Urinary bladder (tissue), 4 donors: Measurements from ENCODE around the gene PAPOLA. TPM values are rescaled to one million over a fixed set of nuclear protein-coding genes. Genes with fewer than 3 reads are reported as not detected.

Experiments used
- DNase-seq: peaks from one replicate; pipeline ENCODE4 v3.0.0-alpha.2; 2015; ENCODE audit errors: extremely low spot score
- H3K27ac ChIP-seq: one replicate; pipeline ENCODE4 v1.5.1; 2013; ENCODE audit warnings: low read depth, mild to moderate bottlenecking, moderate library complexity
- H3K36me3 ChIP-seq: one replicate; pipeline ENCODE4 v1.6.1; 2013; ENCODE audit warnings: mild to moderate bottlenecking, moderate library complexity; ENCODE audit not compliant: insufficient read depth
- H3K4me1 ChIP-seq: one replicate; pipeline ENCODE4 v1.6.1; 2013; ENCODE audit warnings: mild to moderate bottlenecking, moderate library complexity; ENCODE audit not compliant: insufficient read depth
- H3K4me3 ChIP-seq: one replicate; pipeline ENCODE4 v1.5.1; 2013; ENCODE audit warnings: low read depth, low read length
- whole genome bisulfite sequencing: extraction: QIAGEN DNeasy Blood & Tissue Kit; methylation state at CpG from one replicate; pipeline ENCODE4 v1.1.7; 2013; 5-methylcytosine and 5-hydroxymethylcytosine counted together
- polyA plus RNA-seq: library from polyadenylated mRNA; stranded (reverse); fragments of 200-250 nt; gene quantifications from one replicate; pipeline ENCODE4 v1.2.3, GENCODE V29; 2013
- total RNA-seq: library from RNA; depleted of rRNA; stranded (reverse); fragments of >200 nt; gene quantifications from one replicate; pipeline ENCODE4 v1.2.3, GENCODE V29; 2014
- donor health status: healthy with polysubstance abuse.
- donor health status: healthy.

Gene PAPOLA
- total and polyA plus RNA-seq, 2 donors = 70.6 to 327 TPM

GRCh38 chr14:96580566-96580965 is 78.4 kb downstream of the PAPOLA start:
- no peaks in the 10 kb centered on the region for H3K4me1 ChIP-seq
- DNase-seq = no peak
- H3K4me3 ChIP-seq = no peak overlapping the region
- no peak overlapping the region for H3K27ac ChIP-seq
- 27% methylated on average over 9 of the region's 9 CpGs for WGBS
- no peaks in the 10 kb centered on the region for H3K36me3 ChIP-seq

GRCh38 chr14:96581026-96581425 is 78.8 kb downstream of the PAPOLA start:
- WGBS = 71% methylated on average over 8 of the region's 8 CpGs
- no peaks in the 10 kb centered on the region for H3K36me3 ChIP-seq
- no peaks in the 10 kb centered on the region for H3K4me1 ChIP-seq
- DNase-seq = no peak
- no peak overlapping the region for H3K27ac ChIP-seq
- no peak overlapping the region for H3K4me3 ChIP-seq

- WGBS = 88% methylated on average over 7 of the region's 7 CpGs
Observed at GRCh38 chr14:96581902-96582301, 79.7 kb downstream of the PAPOLA start.

GRCh38 chr14:96582411-96582961 is 80.3 kb downstream of the PAPOLA start:
- no peak for DNase-seq
- no peak overlapping the region for H3K27ac ChIP-seq
- no peaks in the 10 kb centered on the region for H3K36me3 ChIP-seq
- H3K4me3 ChIP-seq = no peak overlapping the region
- WGBS = 78% methylated on average over 12 of the region's 12 CpGs
- no peaks in the 10 kb centered on the region for H3K4me1 ChIP-seq

More at GRCh38 chr14:96581902-96582301, 79.7 kb downstream of the PAPOLA start:
- no peak overlapping the region for H3K4me3 ChIP-seq
- no peaks in the 10 kb centered on the region for H3K36me3 ChIP-seq
- no peak overlapping the region for H3K27ac ChIP-seq
- DNase-seq = no peak
- no peaks in the 10 kb centered on the region for H3K4me1 ChIP-seq

- Histone ChIP-seq H3K36me3 (no peaks in the 10 kb centered on the region), H3K4me1 (no peaks in the 10 kb centered on the region), H3K27ac (no peak overlapping the region), H3K4me3 (no peak overlapping the region)
- no peak for DNase-seq
- 33% methylated on average over 4 of the region's 4 CpGs for WGBS
Observed at GRCh38 chr14:96582995-96583394, 80.8 kb downstream of the PAPOLA start.

GRCh38 chr14:96583569-96584041 is 81.4 kb downstream of the PAPOLA start:
- DNase-seq = no peak
- no peaks in the 10 kb centered on the region for H3K36me3 ChIP-seq
- H3K4me1 ChIP-seq = no peaks in the 10 kb centered on the region
- no peak overlapping the region for H3K27ac ChIP-seq
- WGBS = 71% methylated on average over 10 of the region's 10 CpGs
- H3K4me3 ChIP-seq = no peak overlapping the region

GRCh38 chr14:96584199-96584906 is 82.2 kb downstream of the PAPOLA start:
- no peaks in the 10 kb centered on the region for H3K36me3 ChIP-seq
- DNase-seq = no peak
- 18% methylated on average over 15 of the region's 15 CpGs for WGBS
- H3K4me1 ChIP-seq = no peaks in the 10 kb centered on the region
- H3K27ac ChIP-seq = no peak overlapping the region
- no peak overlapping the region for H3K4me3 ChIP-seq

GRCh38 chr14:96584907-96585671 is 82.9 kb downstream of the PAPOLA start:
- Histone ChIP-seq H3K27ac (no peak overlapping the region), H3K4me3 (no peak overlapping the region), H3K36me3 (no peaks in the 10 kb centered on the region), H3K4me1 (no peaks in the 10 kb centered on the region)
- no peak for DNase-seq
- 70% methylated on average over 20 of the region's 20 CpGs for WGBS

GRCh38 chr14:96585672-96586013 is 83.5 kb downstream of the PAPOLA start:
- Histone ChIP-seq H3K36me3 (no peaks in the 10 kb centered on the region), H3K4me3 (no peak overlapping the region), H3K4me1 (no peaks in the 10 kb centered on the region), H3K27ac (no peak overlapping the region)
- 48% methylated on average over 3 of the region's 3 CpGs for WGBS
- DNase-seq = no peak

- no peak overlapping the region for H3K4me3 ChIP-seq
- 53% methylated on average over 11 of the region's 11 CpGs for WGBS
- H3K4me1 ChIP-seq = no peaks in the 10 kb centered on the region
- no peaks in the 10 kb centered on the region for H3K36me3 ChIP-seq
- H3K27ac ChIP-seq = no peak overlapping the region
- no peak for DNase-seq
Observed at GRCh38 chr14:96586056-96586455, 83.9 kb downstream of the PAPOLA start.

- no peak for DNase-seq
- no peaks in the 10 kb centered on the region for H3K36me3 ChIP-seq
- no peak overlapping the region for H3K27ac ChIP-seq
- 69% methylated on average over 21 of the region's 21 CpGs for WGBS
- no peak overlapping the region for H3K4me3 ChIP-seq
- H3K4me1 ChIP-seq = no peaks in the 10 kb centered on the region
Observed at GRCh38 chr14:96586921-96587822, 85.0 kb downstream of the PAPOLA start.

GRCh38 chr14:96587823-96588385 is 85.7 kb downstream of the PAPOLA start:
- DNase-seq = no peak
- Histone ChIP-seq H3K27ac (no peak overlapping the region), H3K36me3 (no peaks in the 10 kb centered on the region), H3K4me1 (no peaks in the 10 kb centered on the region), H3K4me3 (no peak overlapping the region)
- WGBS = 94% methylated on average over 6 of the region's 6 CpGs
